Epithelial cell of prostate (primary cell): ENCODE measurements around the gene SVEP1.
"Not testable (repeated sequence)": the region's sequence is repeated elsewhere in the genome, so short reads cannot be mapped to it uniquely, and the experiment has no call there.

Experiments used
- DNase-seq: peaks from one replicate; pipeline ENCODE4 v3.0.0-alpha.2; 2011; ENCODE audit warnings: low read depth, low spot score
- H3K27ac ChIP-seq: fragments of 450-650 bp; 2 replicates; pipeline ENCODE4 v1.5.1; 2017; ENCODE audit warnings: mild to moderate bottlenecking

SVEP1 gene

DNA sequence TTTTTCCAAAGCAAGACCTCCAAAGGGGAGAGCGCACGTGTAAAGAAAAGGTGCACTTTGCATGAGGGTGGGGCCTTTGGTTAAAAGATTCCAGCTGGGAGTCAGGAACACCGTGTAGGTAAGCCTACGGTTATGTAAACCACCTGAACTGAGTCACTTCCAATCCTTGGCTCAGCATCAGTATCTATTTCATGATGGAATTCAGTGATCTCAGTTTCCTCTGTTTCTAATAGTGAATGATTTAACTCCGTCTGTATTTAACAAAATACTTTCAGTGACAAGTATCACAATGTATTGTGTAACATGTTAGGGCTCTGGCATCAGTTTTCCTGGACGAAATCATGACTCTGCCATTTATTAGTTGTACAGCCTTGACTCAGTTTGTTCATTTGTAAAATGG lies 1.3 kb upstream of the SVEP1 start:
- peak overlapping the region; percentile 60 for H3K27ac ChIP-seq
- peak; percentile 77 for DNase-seq

DNA sequence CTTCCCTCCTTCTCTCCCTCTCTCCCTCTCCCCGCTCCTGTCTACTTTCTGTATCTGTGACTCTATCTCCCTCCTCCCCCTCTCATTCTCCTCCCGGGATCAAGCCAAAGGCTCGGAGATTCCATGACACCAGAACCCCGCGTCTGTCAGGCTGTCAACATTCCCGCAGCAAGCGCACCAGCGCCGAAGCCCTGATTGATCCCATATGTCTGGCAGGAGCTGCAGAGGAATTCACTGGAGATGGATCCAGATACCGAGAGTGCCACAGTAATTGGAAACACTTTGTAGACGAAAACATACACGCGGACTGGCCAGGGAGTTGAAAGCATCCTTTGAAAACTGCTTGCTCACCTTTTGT lies 300 bp upstream of the SVEP1 start:
- DNase-seq = no peak
- no peak overlapping the region for H3K27ac ChIP-seq

DNA sequence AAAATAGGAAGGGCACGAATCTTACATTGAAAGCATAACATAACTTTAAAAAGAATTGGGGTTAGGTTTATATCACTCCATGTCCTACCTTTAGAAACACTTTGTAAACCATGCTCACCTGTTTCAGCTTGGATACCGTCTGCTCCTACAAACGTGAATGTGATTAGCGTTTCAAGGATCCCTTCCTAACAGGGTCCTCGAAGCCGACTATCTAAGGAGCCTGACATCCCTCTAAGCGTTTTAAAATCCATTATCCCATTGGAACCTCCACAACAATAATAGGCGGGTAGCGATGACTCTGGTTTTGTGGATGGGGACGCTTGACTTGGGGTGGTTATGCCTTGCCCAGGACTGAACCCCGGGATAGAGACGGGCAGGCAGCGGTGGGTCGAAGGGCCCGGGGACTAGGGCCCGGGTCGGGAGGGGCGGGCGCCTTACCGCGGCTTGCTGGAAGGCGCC lies 937 bp downstream of the SVEP1 start:
- H3K27ac ChIP-seq = no peak overlapping the region
- no peak for DNase-seq

DNA sequence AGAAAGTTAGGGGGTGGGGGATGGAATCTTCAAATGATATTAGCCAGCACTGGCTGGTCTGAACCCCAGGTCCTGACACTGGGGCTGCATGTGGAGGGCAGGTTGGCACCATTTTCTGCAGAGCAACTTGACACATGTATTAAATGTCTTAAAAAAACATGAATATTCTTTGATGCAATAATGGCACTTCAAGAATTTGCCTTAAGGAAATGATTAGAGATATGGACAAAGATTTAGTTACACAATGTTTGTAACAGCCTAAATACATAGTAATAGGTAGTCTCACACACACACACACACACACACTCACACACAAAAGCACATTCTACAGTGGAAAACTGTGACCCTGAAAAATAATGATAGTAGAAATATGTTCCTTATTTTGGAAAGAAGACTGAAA lies 3.6 kb downstream of the SVEP1 start:
- H3K27ac ChIP-seq = no peak overlapping the region
- no peak for DNase-seq

DNA sequence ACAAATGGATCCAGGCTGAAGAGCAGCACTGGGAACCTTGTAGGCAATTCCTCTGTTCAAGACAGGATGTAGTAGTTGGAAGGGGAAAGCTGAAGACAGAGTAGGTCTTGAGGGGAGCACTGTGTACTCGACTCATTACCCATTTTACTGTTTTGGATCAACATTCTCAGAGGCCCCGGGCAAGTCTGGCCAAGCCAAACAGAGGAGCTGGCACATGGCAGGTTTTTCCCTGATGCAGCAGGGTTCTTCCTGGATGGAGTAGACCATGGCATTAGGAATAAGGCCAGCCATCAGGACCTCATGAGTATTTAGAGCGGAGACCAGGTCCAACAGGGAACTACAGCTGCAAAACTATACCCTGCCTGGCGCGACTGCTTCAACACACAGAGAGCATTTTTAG lies 4.4 kb downstream of the SVEP1 start:
- no peak overlapping the region for H3K27ac ChIP-seq
- DNase-seq = no peak

- DNase-seq = no peak
Observed at GRCh38 chr9:110573305-110573704, 6.2 kb downstream of the SVEP1 start.

DNA sequence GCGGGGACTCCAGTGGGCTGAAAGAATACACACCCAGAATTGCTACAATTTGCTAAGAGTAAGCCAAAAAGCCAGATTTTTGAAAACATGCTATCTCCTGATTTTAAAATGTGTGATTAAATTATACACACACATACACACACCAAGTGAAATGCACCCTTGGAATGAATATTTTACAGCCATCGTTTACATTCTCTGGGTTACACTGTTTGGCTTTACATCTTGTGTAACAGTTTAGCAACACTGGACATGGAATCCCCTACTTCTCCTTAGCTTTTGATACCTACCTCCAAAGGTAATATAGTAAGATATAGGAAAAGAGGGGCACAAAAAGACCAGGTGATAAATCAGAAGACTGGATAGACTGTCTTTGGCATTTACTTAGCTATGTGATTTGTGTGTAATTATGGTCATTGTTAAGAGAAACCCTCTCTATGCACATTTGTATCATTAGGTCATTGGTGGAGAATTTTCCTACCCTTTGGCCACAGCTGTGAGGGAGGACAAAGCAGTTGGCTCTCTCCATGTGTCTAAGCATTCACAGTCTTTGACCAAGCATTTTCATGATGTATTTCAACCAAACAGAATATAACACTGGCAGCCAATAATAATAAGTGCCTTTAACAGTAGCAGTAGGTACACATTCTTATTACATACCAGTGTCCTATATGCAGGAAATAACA lies 7.6 kb downstream of the SVEP1 start:
- no peak overlapping the region for H3K27ac ChIP-seq
- DNase-seq = no peak

More at GRCh38 chr9:110573305-110573704, 6.2 kb downstream of the SVEP1 start:
- no peak overlapping the region for H3K27ac ChIP-seq

GRCh38 chr9:110566156-110566555 lies 13.4 kb downstream of the SVEP1 start:
- H3K27ac ChIP-seq = no peak overlapping the region
- DNase-seq = no peak

DNA sequence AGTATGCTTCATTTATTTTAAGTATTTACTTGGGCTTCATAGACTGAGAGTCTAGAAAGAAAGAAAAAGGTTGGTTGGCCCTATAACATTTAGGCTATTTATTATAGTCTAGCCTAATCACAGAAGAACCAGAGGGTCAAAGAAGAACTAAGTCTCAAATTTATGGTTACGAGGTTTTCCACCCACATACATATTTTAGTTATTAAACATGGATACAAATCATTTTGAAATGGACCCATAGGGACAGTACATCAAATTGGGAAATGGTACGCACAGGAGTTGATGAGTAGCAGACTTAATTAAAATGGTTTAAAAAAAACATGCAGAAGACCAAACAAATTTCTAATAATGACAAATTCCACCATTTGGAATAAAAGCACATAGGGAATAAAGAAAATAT lies 17.7 kb downstream of the SVEP1 start:
- no peak for DNase-seq
- no peak overlapping the region for H3K27ac ChIP-seq

- no peak for DNase-seq
- H3K27ac ChIP-seq = no peak overlapping the region
Observed at GRCh38 chr9:110559869-110560268, 19.7 kb downstream of the SVEP1 start.

DNA sequence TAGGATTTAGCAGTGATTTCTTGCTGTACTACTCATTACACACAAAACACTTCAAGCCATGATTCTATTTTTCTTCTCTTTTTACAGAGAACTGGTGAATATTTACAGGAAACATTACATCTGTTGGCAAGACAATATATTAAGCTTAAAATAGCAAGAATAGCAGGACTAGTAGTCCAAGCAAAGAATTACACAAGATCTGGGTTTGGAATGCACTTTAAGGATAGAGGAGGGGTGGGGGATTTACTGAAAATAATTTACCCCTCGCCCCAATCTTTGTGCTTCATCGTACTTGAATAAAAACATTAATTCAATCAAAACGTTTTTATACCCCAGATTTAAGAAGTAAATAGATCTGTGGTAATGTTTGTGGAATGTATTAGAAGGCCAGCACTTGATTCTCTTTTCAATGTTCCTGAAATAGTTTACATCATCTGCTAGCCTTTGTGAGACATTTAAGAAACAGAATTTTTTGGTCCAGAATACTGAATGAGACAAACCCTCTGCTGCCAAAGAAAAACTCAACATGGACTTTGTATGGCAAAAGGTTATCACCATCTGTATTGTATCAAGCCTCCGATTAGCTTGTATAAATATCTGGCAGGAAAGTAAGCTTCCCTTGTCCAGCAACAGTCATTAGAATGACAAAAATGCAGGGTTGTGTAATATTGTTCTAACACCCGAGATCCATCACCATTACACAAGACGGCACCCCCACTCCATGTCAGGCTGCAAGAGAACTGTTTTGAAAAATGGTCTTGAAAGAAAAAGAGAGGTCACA lies 23.8 kb downstream of the SVEP1 start:
- DNase-seq = no peak
- no peak overlapping the region for H3K27ac ChIP-seq

DNA sequence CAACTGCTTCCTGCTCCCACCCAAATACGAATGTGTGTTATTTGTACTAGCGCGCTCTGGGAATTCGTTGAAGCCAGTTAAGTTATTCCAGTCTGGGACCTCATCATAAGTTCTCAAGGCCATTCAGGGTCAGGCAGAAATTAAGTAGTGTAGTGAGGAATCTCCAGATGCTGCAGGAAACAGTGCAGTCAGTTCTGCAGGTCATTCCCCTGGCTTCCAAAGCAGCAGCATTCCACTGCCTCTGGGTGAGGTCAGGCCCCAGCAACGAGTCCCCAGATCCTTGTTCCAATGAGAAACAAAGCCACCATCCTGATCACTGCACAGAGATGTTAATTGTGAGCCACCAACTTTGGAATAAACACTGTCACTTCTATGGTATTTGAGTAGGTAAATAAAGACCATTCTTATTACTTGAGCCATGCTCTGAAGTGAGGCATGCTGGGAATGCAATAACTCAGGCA lies 33.1 kb downstream of the SVEP1 start:
- no peak for DNase-seq
- H3K27ac ChIP-seq = no peak overlapping the region

DNA sequence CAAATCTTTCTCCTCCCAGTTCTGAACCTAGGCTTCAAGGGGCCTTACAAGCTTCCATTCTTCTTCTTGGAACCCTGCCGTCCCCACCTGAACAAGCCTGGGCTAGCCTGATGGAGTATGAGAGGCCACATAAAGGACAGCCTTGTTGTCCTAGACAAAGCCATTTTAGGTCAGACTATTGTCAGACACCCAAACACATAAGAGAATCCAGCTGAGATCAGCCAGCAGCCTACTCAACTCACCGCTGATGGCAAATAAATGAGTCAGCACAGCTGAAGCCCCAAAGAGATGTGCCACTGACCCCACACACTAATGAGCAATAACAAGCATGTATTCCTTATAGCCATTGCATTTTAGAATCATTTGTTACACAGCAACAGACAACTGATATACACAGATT lies 33.8 kb downstream of the SVEP1 start:
- peak; percentile 14 for DNase-seq
- H3K27ac ChIP-seq = no peak overlapping the region

GRCh38 chr9:110543631-110544051 lies 35.9 kb downstream of the SVEP1 start:
- DNase-seq = no peak

DNA sequence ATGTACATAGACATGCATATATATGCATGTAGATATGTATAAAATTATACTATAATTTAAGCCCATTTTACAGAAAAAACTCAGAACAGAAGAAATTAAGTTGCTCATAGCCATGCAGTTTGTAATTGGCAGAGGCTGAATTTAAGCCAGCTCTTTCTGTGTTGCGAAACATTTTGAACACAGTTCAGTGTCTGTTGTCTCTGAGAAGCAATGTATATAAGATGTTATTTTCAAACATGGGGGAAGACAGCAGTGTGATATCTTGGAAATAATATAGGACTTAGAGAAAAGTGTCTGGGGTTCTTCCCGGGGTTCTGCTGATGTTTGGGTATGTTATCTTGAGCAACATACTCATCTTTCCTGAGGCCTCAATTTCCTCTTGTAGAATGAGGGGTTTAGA lies 37.6 kb downstream of the SVEP1 start:
- no peak for DNase-seq
- H3K27ac ChIP-seq = no peak overlapping the region

More at GRCh38 chr9:110543631-110544051, 35.9 kb downstream of the SVEP1 start:
- no peak overlapping the region for H3K27ac ChIP-seq

DNA sequence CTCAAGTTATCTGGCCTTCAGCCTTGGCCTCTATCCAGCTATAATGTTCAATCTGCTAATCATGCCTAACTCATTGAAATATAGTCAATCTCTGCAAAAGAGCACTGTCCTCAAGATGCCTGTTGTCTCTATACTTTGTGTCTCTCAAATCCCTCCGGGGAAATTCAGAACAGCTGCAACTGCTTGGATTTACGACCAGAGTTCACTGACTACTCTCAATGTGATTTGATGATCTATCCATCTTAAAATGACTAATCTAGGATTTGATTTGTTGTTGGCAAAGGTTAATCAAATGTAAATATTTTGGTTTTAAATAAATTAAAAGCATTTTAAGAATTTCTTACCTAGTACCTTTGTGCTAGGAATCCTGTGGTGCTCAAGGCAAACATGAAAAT lies 40.9 kb downstream of the SVEP1 start:
- DNase-seq = no peak
- H3K27ac ChIP-seq = no peak overlapping the region

- H3K27ac ChIP-seq = no peak overlapping the region
- no peak for DNase-seq
Observed at GRCh38 chr9:110537841-110538646, 41.5 kb downstream of the SVEP1 start.

GRCh38 chr9:110536822-110537221 lies 42.7 kb downstream of the SVEP1 start:
- H3K27ac ChIP-seq = no peak overlapping the region
- DNase-seq = no peak

DNA sequence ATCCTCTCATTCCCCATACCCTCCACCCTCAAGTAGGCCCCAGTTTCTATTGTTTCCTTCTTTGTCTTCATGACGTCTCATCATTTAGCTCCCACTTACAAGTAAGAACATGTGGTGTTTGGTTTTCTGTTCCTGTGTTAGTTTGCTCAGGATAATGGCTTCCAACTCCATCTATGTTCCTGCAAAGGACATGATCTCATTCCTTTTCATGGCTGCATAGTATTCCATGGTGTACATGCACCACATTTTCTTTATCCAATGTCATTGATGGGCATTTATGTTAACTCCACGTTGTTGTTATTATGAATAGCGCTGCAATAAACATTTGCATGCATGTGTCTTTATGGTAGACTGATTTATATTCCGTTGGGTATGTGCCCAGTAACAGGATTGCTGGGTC lies 45.4 kb downstream of the SVEP1 start:
- not testable (repeated sequence) for DNase-seq, H3K27ac ChIP-seq

DNA sequence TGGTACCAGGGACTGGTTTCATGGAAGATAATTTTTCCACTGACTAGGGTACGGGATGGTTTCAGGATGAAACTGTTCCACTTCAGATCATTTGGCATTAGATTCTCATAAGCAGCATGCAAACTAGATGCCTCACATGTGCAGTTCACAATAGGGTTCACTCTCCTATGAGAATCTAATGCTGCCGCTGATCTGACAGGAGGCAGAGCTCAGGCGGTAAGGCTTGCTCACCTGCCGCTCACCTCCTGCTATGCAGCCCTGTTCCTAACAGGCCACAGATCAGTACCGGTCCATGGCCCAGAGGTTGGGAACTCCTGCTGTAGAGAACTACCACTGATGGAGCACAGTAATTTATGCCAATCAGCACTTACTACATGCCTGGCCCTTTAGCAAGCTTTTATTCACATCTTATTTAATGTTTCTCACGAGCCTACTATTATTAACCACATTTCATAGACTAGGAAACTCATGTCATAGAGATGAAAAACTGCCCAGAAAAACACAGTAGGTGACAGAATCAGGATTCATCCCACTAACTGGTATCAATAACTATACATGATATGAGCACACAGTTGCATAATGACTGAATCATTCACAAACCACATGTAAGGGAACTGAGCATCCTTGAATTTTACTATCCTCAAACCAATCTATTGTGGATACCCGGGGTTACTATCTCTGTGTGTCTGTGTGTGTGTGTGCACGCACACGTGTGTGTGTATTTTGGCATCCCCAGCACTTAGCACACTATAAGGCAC lies 46.5 kb downstream of the SVEP1 start:
- DNase-seq = no peak

More for the DNA sequence above, 46.5 kb downstream of the SVEP1 start:
- H3K27ac ChIP-seq = no peak overlapping the region
